Measurements from ENCODE around the gene ATP9A.
"Not testable (repeated sequence)": the region's sequence is repeated elsewhere in the genome, so short reads cannot be mapped to it uniquely, and the experiment has no call there.

ATP9A gene

DNA sequence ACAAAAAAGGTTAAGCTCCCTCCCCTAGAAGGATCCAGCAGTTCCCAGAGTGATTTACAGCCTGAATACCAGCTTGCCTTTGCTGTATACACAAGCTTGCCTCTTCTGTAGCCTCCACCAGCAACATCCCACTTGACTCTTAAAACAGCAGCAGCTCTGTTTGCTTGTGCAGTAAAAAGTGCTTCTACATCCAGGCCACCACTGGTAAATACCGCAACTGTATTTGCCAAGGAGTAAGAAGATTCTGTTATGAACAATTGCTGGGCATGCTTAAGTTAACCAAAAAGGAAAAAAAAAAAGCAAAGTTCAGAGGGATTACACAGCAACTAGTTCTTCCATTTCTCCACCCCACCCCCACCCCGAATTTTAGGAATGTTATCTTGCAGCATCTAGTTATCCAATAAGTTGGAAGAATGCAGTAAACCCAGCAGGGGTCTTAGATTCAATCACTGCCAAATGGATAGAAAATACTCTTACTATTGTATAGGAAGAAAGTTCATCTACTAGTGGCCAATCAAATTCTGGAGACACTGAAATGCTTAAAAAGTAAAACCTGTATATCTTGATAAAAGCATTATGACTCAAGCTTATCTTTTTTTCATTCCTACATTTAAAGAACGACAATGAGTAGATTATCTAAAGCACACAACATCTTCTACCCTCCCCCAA, 29.3 kb upstream of the ATP9A start:
- no peak for DNase-seq (ENCODE audit: low read depth in 2 of 2, low spot score in 1 of 2)

DNA sequence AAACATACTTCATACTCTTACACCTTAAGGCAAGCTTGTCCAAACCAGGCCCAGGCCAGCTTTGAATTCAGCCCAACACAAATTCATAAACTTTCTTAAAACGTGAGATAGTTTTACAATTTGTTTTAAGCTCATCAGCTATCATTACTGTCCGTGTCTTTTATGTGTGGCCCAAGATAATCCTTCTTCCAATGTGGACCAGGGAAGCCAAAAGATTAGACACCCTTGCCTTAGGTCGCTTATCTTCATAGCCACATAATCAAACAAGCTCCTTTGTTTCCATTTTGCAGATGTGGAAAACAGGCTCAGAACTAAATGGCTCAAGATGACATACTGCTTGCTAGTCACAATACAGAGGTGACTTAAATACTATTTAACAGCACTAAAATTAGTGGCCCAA, 28.1 kb upstream of the ATP9A start:
- DNase-seq (ENCODE audit: low read depth in 2 of 2, low spot score in 1 of 2), result no peak

- DNase-seq (ENCODE audit: low read depth in 2 of 2, low spot score in 1 of 2), result no peak
These were observed 24.8 kb upstream of the ATP9A start for GRCh38 chr20:51792960-51793359.

GRCh38 chr20:51791626-51792025, 23.4 kb upstream of the ATP9A start:
- no peak for DNase-seq (ENCODE audit: low read depth in 2 of 2, low spot score in 1 of 2)

DNA sequence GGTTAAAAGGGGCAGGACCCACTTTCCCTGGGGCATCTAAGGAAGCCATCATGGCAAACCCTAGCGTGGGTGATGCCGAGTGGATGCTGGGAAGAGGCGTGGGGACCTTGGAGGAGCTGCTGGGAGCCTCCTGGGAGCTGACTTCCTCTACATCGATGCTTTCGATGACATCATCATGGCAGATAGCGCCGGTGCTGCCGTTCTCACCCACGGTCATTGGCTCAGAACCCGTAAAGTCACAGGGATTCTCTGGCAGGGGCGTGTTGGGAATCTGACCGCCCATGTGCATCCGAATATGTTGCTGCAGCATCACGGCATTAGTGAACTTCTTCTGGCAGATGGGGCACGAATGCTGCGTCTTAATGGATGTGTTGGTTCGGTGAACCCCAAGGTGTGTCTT, 22.1 kb upstream of the ATP9A start:
- DNase-seq (ENCODE audit: low read depth in 2 of 2, low spot score in 1 of 2), result no peak

GRCh38 chr20:51789434-51789833, 21.2 kb upstream of the ATP9A start:
- no peak for DNase-seq (ENCODE audit: low read depth in 2 of 2, low spot score in 1 of 2)

GRCh38 chr20:51788822-51789221, 20.6 kb upstream of the ATP9A start:
- DNase-seq (ENCODE audit: low read depth in 2 of 2, low spot score in 1 of 2), result no peak

DNA sequence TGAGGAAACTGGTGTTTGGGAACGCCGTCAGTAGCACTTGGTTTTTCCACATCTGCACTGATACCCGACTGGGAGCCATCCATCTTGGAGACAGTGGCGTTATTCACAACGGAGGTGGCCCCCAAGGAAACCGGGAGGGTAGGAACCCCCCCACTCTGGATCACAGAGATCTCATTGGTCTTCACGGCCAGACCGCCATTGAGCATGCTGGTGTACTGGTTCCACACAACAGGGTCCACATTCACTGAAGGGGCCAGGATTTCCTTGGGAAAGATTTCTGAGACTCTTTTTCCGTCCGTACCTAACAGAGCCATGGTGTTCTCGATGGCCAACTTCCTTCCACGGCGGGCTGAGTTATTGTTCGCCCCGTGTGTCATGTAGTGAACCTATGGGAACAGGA, 16.1 kb upstream of the ATP9A start:
- DNase-seq (ENCODE audit: low read depth in 2 of 2, low spot score in 1 of 2), result no peak

DNA sequence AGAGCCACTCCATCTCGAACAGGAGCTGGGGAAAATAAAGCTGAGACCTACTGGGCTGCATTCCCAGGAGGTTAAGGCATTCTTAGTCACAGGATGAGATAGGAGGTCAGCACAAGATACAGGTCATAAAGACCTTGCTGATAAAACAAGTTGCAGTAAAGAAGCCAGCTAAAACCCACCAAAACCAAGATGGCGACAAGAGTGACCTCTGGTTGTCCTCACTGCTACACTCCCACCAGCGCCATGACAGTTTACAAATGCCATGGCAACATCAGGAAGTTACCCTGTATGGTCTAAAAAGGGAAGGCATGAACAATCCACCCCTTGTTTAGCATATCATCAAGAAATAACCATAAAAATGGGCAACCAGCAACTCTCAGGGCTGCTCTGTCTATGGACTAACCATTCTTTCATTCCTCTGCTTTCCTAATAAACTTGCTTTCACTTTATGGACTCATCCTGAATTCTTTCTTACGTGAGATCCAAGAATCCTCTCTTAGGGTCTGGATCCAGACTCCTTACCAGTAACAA, 10.1 kb upstream of the ATP9A start:
- not testable (repeated sequence) for DNase-seq (ENCODE audit: low read depth in 2 of 2, low spot score in 1 of 2)

- DNase-seq (ENCODE audit: low read depth in 2 of 2, low spot score in 1 of 2), result no peak
These were observed 7.1 kb upstream of the ATP9A start for GRCh38 chr20:51775241-51775640.

GRCh38 chr20:51772236-51772635, 4.0 kb upstream of the ATP9A start:
- DNase-seq (ENCODE audit: low read depth in 2 of 2, low spot score in 1 of 2), result no peak

DNA sequence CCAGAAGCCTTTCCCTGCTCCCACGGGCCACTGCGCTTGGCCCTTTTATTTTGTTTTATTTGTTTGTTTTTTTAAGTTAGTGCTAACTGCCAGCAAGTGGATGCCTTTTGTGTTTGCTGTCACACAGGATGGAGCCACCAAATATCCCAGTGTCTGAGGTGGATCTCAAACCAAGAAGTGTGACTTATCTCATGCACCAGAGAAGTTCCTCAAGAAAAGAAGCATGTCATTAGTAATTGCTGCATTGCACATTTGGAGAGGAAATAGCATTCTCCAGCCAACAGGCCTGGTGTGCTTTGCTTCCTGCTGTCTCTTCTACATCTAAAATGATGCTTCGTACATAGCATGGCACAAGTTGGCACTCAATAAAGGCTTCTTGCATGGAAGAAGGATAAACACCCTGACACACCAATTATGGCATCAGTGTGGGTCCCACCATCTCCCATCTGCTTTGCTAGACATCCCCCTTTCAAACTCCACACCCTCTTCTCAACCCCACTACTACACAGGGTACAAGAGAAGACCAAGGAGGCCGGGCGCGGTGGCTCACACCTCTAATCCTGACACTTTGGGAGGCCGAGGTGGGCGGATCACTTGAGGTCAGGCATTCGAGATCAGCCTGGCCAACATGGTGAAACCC, 1.9 kb upstream of the ATP9A start:
- no peak for DNase-seq (ENCODE audit: low read depth in 2 of 2, low spot score in 1 of 2)

- no peak for DNase-seq (ENCODE audit: low read depth in 2 of 2, low spot score in 1 of 2)
These were observed 748 bp upstream of the ATP9A start for GRCh38 chr20:51768759-51769517.

- no peak for DNase-seq (ENCODE audit: low read depth in 2 of 2, low spot score in 1 of 2)
These were observed 960 bp downstream of the ATP9A start for GRCh38 chr20:51766994-51767866.

DNA sequence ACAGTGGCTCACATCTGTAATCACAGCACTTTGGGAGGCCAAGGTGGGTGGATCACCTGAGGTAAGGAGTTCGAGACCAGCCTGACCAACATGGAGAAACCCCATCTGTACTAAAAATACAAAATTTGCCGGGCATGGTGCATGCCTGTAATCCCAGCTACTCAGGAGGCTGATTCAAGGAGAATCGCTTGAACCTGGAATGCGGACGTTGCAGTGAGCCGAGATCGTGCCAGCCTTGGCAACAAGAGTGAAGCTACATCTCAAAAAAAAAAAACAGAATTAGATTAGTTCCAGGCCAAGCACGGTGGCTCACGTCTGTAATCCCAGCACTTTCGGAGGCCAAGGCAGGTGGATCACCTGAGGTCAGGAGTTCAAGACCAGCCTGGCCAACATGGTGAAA, 2.8 kb downstream of the ATP9A start:
- DNase-seq (ENCODE audit: low read depth in 2 of 2, low spot score in 1 of 2), result not testable (repeated sequence)

GRCh38 chr20:51763965-51764602, 4.1 kb downstream of the ATP9A start:
- DNase-seq (ENCODE audit: low read depth in 2 of 2, low spot score in 1 of 2), result no peak

DNA sequence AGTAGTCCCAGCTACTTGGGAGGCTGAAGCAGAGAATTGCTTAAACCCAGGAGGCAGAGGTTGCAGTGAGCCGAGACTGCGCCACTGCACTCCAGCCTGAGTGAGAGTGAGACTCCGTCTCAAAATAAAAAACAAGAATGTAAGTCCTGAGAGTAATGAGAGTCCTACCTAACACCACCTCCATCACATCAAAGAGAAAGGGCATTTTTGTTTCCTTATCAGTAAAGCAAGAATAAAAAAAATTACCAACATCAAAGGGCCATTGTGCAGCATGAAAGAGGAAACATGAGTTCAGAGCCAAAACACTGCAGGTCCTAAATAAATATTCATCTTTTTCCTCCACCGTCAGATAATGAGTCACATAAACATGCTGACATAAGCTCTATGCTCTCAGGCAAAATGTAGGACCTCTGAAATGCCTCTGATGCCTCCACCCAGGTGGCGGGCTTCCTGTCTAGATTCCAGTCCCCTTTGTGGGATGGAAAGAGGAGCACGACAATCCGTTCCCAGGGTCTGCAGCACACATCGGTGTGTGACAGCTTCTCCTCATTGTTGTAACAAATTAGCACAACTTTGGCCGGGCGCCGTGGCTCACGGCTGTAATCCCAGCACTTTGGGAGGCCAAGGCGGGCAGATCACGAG, 7.2 kb downstream of the ATP9A start:
- DNase-seq (ENCODE audit: low read depth in 2 of 2, low spot score in 1 of 2), result no peak

DNA sequence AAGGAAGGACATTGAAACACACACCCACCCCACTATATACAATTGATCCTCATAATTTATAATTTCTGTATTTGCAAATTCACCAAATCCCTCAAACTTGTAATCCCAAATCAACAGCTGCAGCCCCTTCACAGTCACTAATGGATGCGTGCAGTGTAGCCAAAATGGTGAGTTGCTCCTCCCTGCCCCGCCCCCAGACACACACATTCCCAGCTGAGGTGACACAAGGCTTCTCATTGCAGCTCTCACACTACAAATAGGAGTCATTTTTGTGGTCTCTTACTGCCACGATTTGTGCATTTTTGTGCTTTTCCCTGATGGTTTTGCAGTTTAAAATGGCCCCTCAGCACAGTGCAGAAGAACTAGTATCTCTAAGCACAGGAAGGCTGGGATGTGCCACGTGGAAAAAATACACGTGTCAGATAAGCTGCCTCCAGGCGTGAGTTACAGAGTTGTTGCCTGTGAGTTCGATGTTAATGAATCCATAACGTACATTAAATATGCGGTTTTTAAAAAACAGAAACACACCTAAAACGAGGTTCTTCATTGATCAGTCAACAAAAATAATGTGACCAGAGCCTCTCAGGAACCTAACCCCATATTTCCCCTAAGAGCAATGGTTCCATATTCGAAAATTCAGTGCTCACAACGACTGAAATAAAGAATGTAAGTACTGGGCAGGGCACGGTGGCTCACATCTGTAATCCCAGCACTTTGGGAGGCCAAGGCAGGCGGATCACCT, 8.2 kb downstream of the ATP9A start:
- DNase-seq (ENCODE audit: low read depth in 2 of 2, low spot score in 1 of 2), result no peak

DNA sequence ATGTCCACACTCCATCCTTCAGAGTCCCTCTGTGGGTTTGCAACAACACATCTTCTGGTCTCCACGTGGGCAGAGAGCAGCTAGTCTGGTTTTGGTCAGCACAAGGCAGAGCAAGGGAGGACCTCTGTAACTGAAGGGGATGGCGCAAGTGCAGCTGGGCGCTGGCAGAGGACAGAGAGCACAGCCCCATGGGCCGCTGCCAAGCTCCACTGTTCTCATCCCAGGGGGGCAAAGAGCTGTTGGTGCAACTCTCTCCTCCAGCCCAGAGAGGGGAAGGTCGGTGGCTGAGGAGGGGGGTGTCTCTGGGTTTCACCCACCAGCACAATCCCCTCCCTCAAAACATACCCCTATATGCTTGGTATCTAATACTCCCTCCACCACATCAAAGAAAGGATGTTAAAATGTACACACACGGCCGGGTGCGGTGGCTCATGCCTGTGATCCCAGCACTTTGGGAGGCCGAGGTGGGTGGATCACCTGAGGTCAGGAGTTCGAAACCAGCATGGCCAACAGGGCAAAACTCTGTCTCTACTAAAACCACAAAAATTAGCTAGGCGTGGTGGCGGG, 9.1 kb downstream of the ATP9A start:
- DNase-seq (ENCODE audit: low read depth in 2 of 2, low spot score in 1 of 2), result no peak

All from stimulated activated CD8-positive, alpha-beta memory T cell treated with anti-CD3 and anti-CD28 coated beads, Interleukin-4, amount 100 ng/mL, for 1 hour (primary cell).